Measurements from ENCODE around the gene OR10C1. TPM values are rescaled to one million over a fixed set of nuclear protein-coding genes. Genes with fewer than 3 reads are reported as not detected.

OR10C1 gene
- total RNA-seq, 1 experiment from 2014 or later, result not detected

DNA sequence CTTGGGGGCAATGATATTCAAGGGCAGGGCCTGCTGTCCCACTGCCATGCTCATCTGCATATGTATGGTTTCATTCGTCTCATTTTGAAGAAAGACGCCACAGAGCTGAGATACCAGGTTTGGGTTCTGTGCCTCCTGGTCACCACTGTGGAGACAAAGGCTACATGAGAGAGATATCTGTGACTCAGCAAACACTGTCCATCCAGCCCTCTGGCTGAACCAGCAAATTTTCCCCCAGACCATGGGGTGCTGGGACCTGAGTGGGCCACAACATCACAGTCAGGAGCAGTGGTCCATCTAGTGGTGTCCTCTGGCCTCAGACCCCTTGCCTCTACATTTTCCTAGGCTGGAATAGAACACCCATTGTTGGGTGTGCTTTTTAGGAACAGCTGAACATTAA is 48.6 kb downstream of the OR10C1 start, which contains the start of gene MAS1L:
Gene MAS1L (minus strand): TSS at position 297 of the 400 bp plus-strand sequence. CDS start 54 bp downstream, at position 243.
- Mint-ChIP-seq H3K27ac (no peak within 1 kb of the TSS), H3K4me1 (no peaks in the 10 kb centered on the region), H3K27me3 (ENCODE audit: low read depth) (no peaks in the 10 kb centered on the region; the same call in 1 of the 2 replicates), H3K4me3 (no peak within 1 kb of the TSS), H3K36me3 (ENCODE audit: insufficient read depth in 1 of 3, low read depth in 3 of 3) (no peaks in the 10 kb centered on the region), H3K9me3 (peaks cover 0 to under 1% of the 10 kb centered on the region in 2 experiments; a peak in 2 of 5 replicates)
- Histone ChIP-seq H2BK120ac (ENCODE audit: low read depth, low read length, poor library complexity, severe bottlenecking) (no peak within 1 kb of the TSS), H3K4me1 (ENCODE audit: insufficient read depth, low read length) (no peaks in the 10 kb centered on the region), H2BK5ac (ENCODE audit: insufficient read length, low read length) (no peak within 1 kb of the TSS), H3K14ac (ENCODE audit: insufficient read depth, low read length) (no peak within 1 kb of the TSS), H3K27me3 (ENCODE audit: insufficient read depth, low read length) (no peaks in the 10 kb centered on the region), H2BK20ac (ENCODE audit: low read depth, low read length, poor library complexity, severe bottlenecking) (no peak within 1 kb of the TSS), H3K79me1 (ENCODE audit: insufficient read depth, low read depth, low read length, poor library complexity, severe bottlenecking) (no peaks in the 10 kb centered on the region), H3K9me3 (ENCODE audit: control insufficient read depth, low read depth, low read length) (no peaks in the 10 kb centered on the region), H3K23me2 (ENCODE audit: insufficient read length, low read depth, low read length, poor library complexity, severe bottlenecking) (no peaks in the 10 kb centered on the region), H3K23ac (ENCODE audit: insufficient read length, low read depth, low read length) (no peak within 1 kb of the TSS), H3K27ac (ENCODE audit: insufficient read length, low read depth, low read length) (no peak within 1 kb of the TSS), H3T11ph (ENCODE audit: low read length) (no peak within 1 kb of the TSS), H2AFZ (ENCODE audit: low read length) (no peak within 1 kb of the TSS), H2AK5ac (ENCODE audit: insufficient read length, low read length) (no peak within 1 kb of the TSS), H2BK15ac (ENCODE audit: low read depth, low read length) (no peak within 1 kb of the TSS), H4K91ac (ENCODE audit: insufficient read length, low read depth, low read length) (no peak within 1 kb of the TSS), H3K4ac (ENCODE audit: low read depth, low read length) (no peak within 1 kb of the TSS), H3K4me2 (ENCODE audit: insufficient read depth, insufficient read length, low read length) (no peak within 1 kb of the TSS), H4K5ac (ENCODE audit: insufficient read length, low read depth, low read length) (no peak within 1 kb of the TSS), H3K18ac (ENCODE audit: insufficient read length, low read depth, low read length) (no peak within 1 kb of the TSS), H4K20me1 (ENCODE audit: control insufficient read depth, insufficient read depth, insufficient read length) (no peaks in the 10 kb centered on the region), H4K8ac (replicated peaks; ENCODE audit: insufficient read length, low read depth, low read length) (no peak within 1 kb of the TSS), H3K56ac (ENCODE audit: insufficient read length, low read depth, low read length) (no peak within 1 kb of the TSS), H2BK12ac (ENCODE audit: insufficient read length, low read depth, low read length) (no peak within 1 kb of the TSS), H3K9ac (ENCODE audit: extremely low read depth, insufficient read length, low read length) (no peak within 1 kb of the TSS), H3K79me2 (ENCODE audit: insufficient read depth, low read length) (no peaks in the 10 kb centered on the region)
- DNase-seq, result no peak
- TF ChIP-seq, protein P1, sequence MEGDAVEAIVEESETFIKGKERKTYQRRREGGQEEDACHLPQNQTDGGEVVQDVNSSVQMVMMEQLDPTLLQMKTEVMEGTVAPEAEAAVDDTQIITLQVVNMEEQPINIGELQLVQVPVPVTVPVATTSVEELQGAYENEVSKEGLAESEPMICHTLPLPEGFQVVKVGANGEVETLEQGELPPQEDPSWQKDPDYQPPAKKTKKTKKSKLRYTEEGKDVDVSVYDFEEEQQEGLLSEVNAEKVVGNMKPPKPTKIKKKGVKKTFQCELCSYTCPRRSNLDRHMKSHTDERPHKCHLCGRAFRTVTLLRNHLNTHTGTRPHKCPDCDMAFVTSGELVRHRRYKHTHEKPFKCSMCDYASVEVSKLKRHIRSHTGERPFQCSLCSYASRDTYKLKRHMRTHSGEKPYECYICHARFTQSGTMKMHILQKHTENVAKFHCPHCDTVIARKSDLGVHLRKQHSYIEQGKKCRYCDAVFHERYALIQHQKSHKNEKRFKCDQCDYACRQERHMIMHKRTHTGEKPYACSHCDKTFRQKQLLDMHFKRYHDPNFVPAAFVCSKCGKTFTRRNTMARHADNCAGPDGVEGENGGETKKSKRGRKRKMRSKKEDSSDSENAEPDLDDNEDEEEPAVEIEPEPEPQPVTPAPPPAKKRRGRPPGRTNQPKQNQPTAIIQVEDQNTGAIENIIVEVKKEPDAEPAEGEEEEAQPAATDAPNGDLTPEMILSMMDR (conservative IDR thresholded peaks at IDR 0.05), result no peak
- WGBS (ENCODE audit: extremely low coverage, insufficient read length, low lambda C conversion rate), result no CpG with 5 or more reads among the region's 2 CpGs
